IMR-90 (cell line): ENCODE measurements around the gene PAK6. TPM values are rescaled to one million over a fixed set of nuclear protein-coding genes. Genes with fewer than 3 reads are reported as not detected.
A peak's percentile ranks its signal among the peaks of the same experiment; 100 is the strongest.

Experiments
- ATAC-seq: fragments of 200-7000 bp; cut with Tn5 transposase; 2 replicates; pipeline ENCODE4 v1.9.1; 2020; ENCODE audit warnings: low read depth, mild to moderate bottlenecking, moderate library complexity
- BruUV-seq: library from RNA; stranded (reverse); fragments of 400-500 nt; replicated peaks from 2 replicates; lab custom pipeline; 2021; lab: Mats Ljungman, UMichigan
- CTCF ChIA-PET: fragments of 300-600 bp; formaldehyde crosslinking; extraction: SDS; loops from one replicate; lab custom pipeline; 2021; ENCODE audit warnings: antibody characterized with exemption; lab: Yijun Ruan, JAX
- POLR2A ChIA-PET: fragments of 300-600 bp; sonication (Branson Sonifier 250); formaldehyde crosslinking; loops from one replicate; lab custom pipeline; 2022; ENCODE audit warnings: antibody characterized with exemption; ENCODE audit not compliant: unreplicated experiment; lab: Charles Lee
- DNase-seq: peaks from one replicate; pipeline ENCODE4 v3.0.0; 2013
- H2AFZ ChIP-seq: replicated peaks from 2 replicates; pipeline ENCODE3; 2013; ENCODE audit warnings: low read length, mild to moderate bottlenecking; ENCODE audit not compliant: poor library complexity
- H2AK5ac ChIP-seq: 2 replicates; pipeline ENCODE4 v1.6.1; 2013; ENCODE audit warnings: low read depth, low read length, inconsistent platforms
- H2AK9ac ChIP-seq: replicated peaks from 2 replicates; pipeline ENCODE3; 2013; ENCODE audit warnings: mild to moderate bottlenecking, low read depth, low read length, moderate library complexity; ENCODE audit not compliant: poor library complexity
- H2BK120ac ChIP-seq: 2 replicates; pipeline ENCODE4 v1.6.1; 2013; ENCODE audit warnings: low read depth, low read length, inconsistent platforms
- H2BK15ac ChIP-seq: 3 replicates; pipeline ENCODE4 v1.6.1; 2013; ENCODE audit warnings: low read depth, low read length, inconsistent platforms
- H2BK20ac ChIP-seq: 2 replicates; pipeline ENCODE4 v1.6.1; 2013; ENCODE audit warnings: low read depth, mild to moderate bottlenecking, inconsistent platforms, low read length, moderate library complexity
- H2BK5ac ChIP-seq: 2 replicates; pipeline ENCODE4 v1.6.1; 2013; ENCODE audit warnings: mild to moderate bottlenecking, low read depth, low read length, inconsistent platforms; ENCODE audit not compliant: poor library complexity, severe bottlenecking
- H3K14ac ChIP-seq: replicated peaks from 2 replicates; pipeline ENCODE4 v1.6.1; 2013; ENCODE audit warnings: low read depth, low read length, inconsistent platforms
- H3K18ac ChIP-seq: 2 replicates; pipeline ENCODE4 v1.6.1; 2013; ENCODE audit warnings: low read depth, low read length, control low read depth
- H3K23ac ChIP-seq: 2 replicates; pipeline ENCODE4 v1.6.1; 2013; ENCODE audit warnings: low read depth, low read length, inconsistent platforms
- H3K27ac ChIP-seq: 2 replicates; pipeline ENCODE4 v1.5.1; 2013; ENCODE audit warnings: mild to moderate bottlenecking, control low read depth, low read length; ENCODE audit not compliant: insufficient read depth
- H3K27me3 ChIP-seq: 2 replicates; pipeline ENCODE4 v1.6.1; 2013; ENCODE audit warnings: low read length; ENCODE audit not compliant: control insufficient read depth, insufficient read depth
- H3K36me3 ChIP-seq: 2 replicates; pipeline ENCODE4 v1.6.1; 2013; ENCODE audit warnings: low read length, mixed read lengths; ENCODE audit not compliant: control insufficient read depth, insufficient read depth
- H3K4ac ChIP-seq: 2 replicates; pipeline ENCODE4 v1.6.1; 2013; ENCODE audit warnings: low read depth, low read length, inconsistent platforms
- H3K4me1 ChIP-seq: 2 replicates; pipeline ENCODE4 v1.6.1; 2013; ENCODE audit warnings: low read length, mixed read lengths; ENCODE audit not compliant: control insufficient read depth, insufficient read depth
- H3K4me2 ChIP-seq: 2 replicates; pipeline ENCODE4 v1.6.1; 2013; ENCODE audit warnings: low read depth, mild to moderate bottlenecking, control low read depth, low read length, moderate library complexity
- H3K4me3 ChIP-seq: 2 replicates; pipeline ENCODE4 v1.5.1; 2013; ENCODE audit warnings: low read depth, mild to moderate bottlenecking, control low read depth, low read length, moderate library complexity; ENCODE audit not compliant: insufficient read depth
- H3K56ac ChIP-seq: 2 replicates; pipeline ENCODE4 v1.6.1; 2013; ENCODE audit warnings: low read length, inconsistent platforms; ENCODE audit not compliant: insufficient read depth; ENCODE audit errors: extremely low read depth
- H3K79me1 ChIP-seq, 2 experiments: 2 replicates each; pipeline ENCODE4 v1.6.1; 2013; ENCODE audit warnings: low read length in 2 of 2, inconsistent platforms in 1 of 2, low read depth in 1 of 2
- H3K9ac ChIP-seq: 2 replicates; pipeline ENCODE4 v1.6.1; 2013; ENCODE audit warnings: low read depth, low read length, control low read depth
- H3K9me1 ChIP-seq: 2 replicates; pipeline ENCODE4 v1.6.1; 2013; ENCODE audit warnings: low read length, inconsistent platforms; ENCODE audit not compliant: insufficient read depth
- H3K9me3 ChIP-seq: 2 replicates; pipeline ENCODE4 v1.6.1; 2013; ENCODE audit warnings: low read length; ENCODE audit not compliant: control insufficient read depth, insufficient read depth
- H4K20me1 ChIP-seq: 2 replicates; pipeline ENCODE4 v1.6.1; 2013; ENCODE audit warnings: low read length, inconsistent platforms; ENCODE audit not compliant: insufficient read depth
- H4K5ac ChIP-seq: 2 replicates; pipeline ENCODE4 v1.6.1; 2013; ENCODE audit warnings: mild to moderate bottlenecking, low read depth, low read length, control low read depth
- H4K8ac ChIP-seq, 2 experiments: 2 replicates each; pipeline ENCODE4 v1.6.1; 2013; ENCODE audit warnings: low read depth in 2 of 2, low read length in 2 of 2, control low read depth in 1 of 2, inconsistent platforms in 1 of 2
- H4K91ac ChIP-seq: 2 replicates; pipeline ENCODE4 v1.6.1; 2013; ENCODE audit warnings: low read depth, low read length, inconsistent platforms; ENCODE audit not compliant: insufficient read depth
- CTCF ChIP-seq: conservative IDR thresholded peaks from 2 replicates; pipeline ENCODE4 v1.5.1; 2012; ENCODE audit warnings: mild to moderate bottlenecking, low read depth, low read length, improper control_type of control experiment
- RFX5 ChIP-seq: IDR thresholded peaks from 2 replicates; pipeline ENCODE4 v1.8.0; 2012; ENCODE audit warnings: low read depth, mild to moderate bottlenecking, low read length, moderate library complexity
- WGBS, 2 experiments: methylation state at CpG; one replicate each; pipeline versions ENCODE4 v1.1.5 to v1.1.7; 2013; ENCODE audit warnings: missing lambda C conversion rate in 2 of 2; ENCODE audit not compliant: insufficient read length in 1 of 2; ENCODE audit errors: extremely low coverage in 2 of 2; 5-methylcytosine and 5-hydroxymethylcytosine counted together
- dilution Hi-C: fragments of 300-500 bp; cut with HindIII; formaldehyde crosslinking; loops from one replicate; pipeline ENCODE4 v1.14.3; 2018; ENCODE audit warnings: low sequenced_read_pairs; ENCODE audit not compliant: unreplicated experiment
- in situ Hi-C: fragments of 300-500 bp; cut with MboI; formaldehyde crosslinking; loops from 3 replicates; pipeline ENCODE4 v1.14.3; 2019; ENCODE audit warnings: low sequenced_read_pairs, inconsistent platforms, mixed read lengths
- intact Hi-C: fragments of 100-400 bp; cut with micrococcal nuclease; formaldehyde crosslinking; loops from 2 replicates; pipeline ENCODE4 v1.10.0; 2022
- polyA plus RNA-seq, 3 experiments: library from polyadenylated mRNA; depleted of rRNA; stranded (reverse); fragments of >200 nt; gene quantifications; 2 replicates each; pipeline ENCODE4 v1.2.3, GENCODE V29; 2012; ENCODE audit warnings: low replicate concordance in 1 of 3
- total RNA-seq: library from RNA; depleted of rRNA; stranded (reverse); fragments of >200 nt; gene quantifications from 2 replicates; pipeline ENCODE4 v1.2.3, GENCODE V29; 2012

The PAK6 gene
- total and polyA plus RNA-seq, 2 of the 4 experiments (the other 2 are of a cell fraction), result 0.21 TPM; not detected in 1

GRCh38 chr15:40242213-40242599 is 3.3 kb downstream of the PAK6 start:
- WGBS, 2 experiments, result 100% methylated on average over 1 of the region's 10 CpGs; no CpG with 5 or more reads in 1 of the 2 experiments
- Histone ChIP-seq H3K56ac (no peak overlapping the region), H3K27me3 (peaks cover 32% of the 10 kb centered on the region), H3K27ac (no peak overlapping the region), H4K8ac (no peak overlapping the region), H3K79me1 (no peaks in the 10 kb centered on the region), H3K4ac (no peak overlapping the region), H2AK5ac (no peak overlapping the region), H4K91ac (no peak overlapping the region), H3K14ac (no peak overlapping the region), H2BK5ac (no peak overlapping the region), H3K4me3 (no peak overlapping the region), H2BK20ac (no peak overlapping the region), H3K9me3 (no peaks in the 10 kb centered on the region), H2AFZ (peak overlapping the region; percentile 41), H4K5ac (no peak overlapping the region), H3K36me3 (no peaks in the 10 kb centered on the region), H2AK9ac (no peak overlapping the region), H3K4me1 (peaks cover 3% of the 10 kb centered on the region; the same call in 1 of the 2 replicates), H3K9ac (no peak overlapping the region), H3K9me1 (no peaks in the 10 kb centered on the region), H4K20me1 (no peaks in the 10 kb centered on the region), H2BK120ac (no peak overlapping the region), H3K23ac (no peak overlapping the region), H3K4me2 (no peak overlapping the region), H2BK15ac (no peak overlapping the region), H3K18ac (no peak overlapping the region)
- no TSS peak for BruUV-seq
- ChIA-PET CTCF (no interaction called here), POLR2A (no interaction called here)
- ATAC-seq, result no peak
- DNase-seq, result no peak
- in situ Hi-C loops, result no loop called here
- dilution Hi-C loops, result no loop called here
- intact Hi-C loops, result no loop called here
- no peak for TF ChIP-seq CTCF
- no peak for TF ChIP-seq RFX5
